GM12878 (cell line): ENCODE results near the gene BLNK. TPM values are rescaled to one million over a fixed set of nuclear protein-coding genes. Genes with fewer than 3 reads are reported as not detected.

Experiments
- BMI1 ChIP-seq: fragments of 450-650 bp; IDR thresholded peaks from 2 replicates; pipeline ENCODE4 v1.6.1; 2016; ENCODE audit warnings: mild to moderate bottlenecking, moderate library complexity, borderline replicate concordance
- CEBPZ ChIP-seq: fragments of 150-350 bp; IDR thresholded peaks from 2 replicates; pipeline ENCODE4 v1.6.1; 2016; ENCODE audit warnings: low read depth, low read length
- CHD4 ChIP-seq: fragments of 200-600 bp; sonication (generic); IDR thresholded peaks from 2 replicates; pipeline ENCODE4 v1.6.1; 2016; ENCODE audit warnings: mild to moderate bottlenecking
- CUX1 ChIP-seq: IDR thresholded peaks from 2 replicates; pipeline ENCODE4 v1.6.1; 2012; ENCODE audit warnings: improper control_type of control experiment, low read depth, low read length; ENCODE audit not compliant: insufficient replicate concordance
- MYB ChIP-seq: fragments of 150-350 bp; IDR thresholded peaks from 2 replicates; pipeline ENCODE4 v1.6.1; 2014; ENCODE audit warnings: mild to moderate bottlenecking, low read depth, low read length, borderline replicate concordance
- NKRF ChIP-seq: fragments of 450-650 bp; conservative IDR thresholded peaks from 2 replicates; pipeline ENCODE4 v1.6.1; 2017; ENCODE audit warnings: mild to moderate bottlenecking, moderate library complexity
- PKNOX1 ChIP-seq: fragments of 450-650 bp; IDR thresholded peaks from 2 replicates; pipeline ENCODE4 v1.6.1; 2016; ENCODE audit warnings: mild to moderate bottlenecking
- PML ChIP-seq: IDR thresholded peaks from 2 replicates; pipeline ENCODE4 v1.6.1; 2012; ENCODE audit warnings: low read length, inconsistent platforms
- POLR2AphosphoS5 ChIP-seq: IDR thresholded peaks from 2 replicates; pipeline ENCODE4 v1.6.1; 2011; ENCODE audit warnings: mild to moderate bottlenecking, low read length, inconsistent platforms
- RAD21 ChIP-seq: IDR thresholded peaks from 2 replicates; pipeline ENCODE4 v1.6.1; 2011; ENCODE audit warnings: mild to moderate bottlenecking, low read depth, low read length, moderate library complexity; ENCODE audit not compliant: insufficient read depth
- SIN3A ChIP-seq: IDR thresholded peaks from 2 replicates; pipeline ENCODE4 v1.6.1; 2012; ENCODE audit warnings: low read depth, low read length, improper control_type of control experiment
- SIX5 ChIP-seq: IDR thresholded peaks from 2 replicates; pipeline ENCODE4 v1.6.1; 2011; ENCODE audit warnings: mild to moderate bottlenecking, low read depth, low read length, moderate library complexity; ENCODE audit not compliant: severe bottlenecking
- SMARCA5 ChIP-seq: fragments of 450-650 bp; IDR thresholded peaks from 2 replicates; pipeline ENCODE4 v1.6.1; 2017; ENCODE audit warnings: mild to moderate bottlenecking
- ZBTB33 ChIP-seq: fragments of 450-650 bp; IDR thresholded peaks from 2 replicates; pipeline ENCODE4 v1.6.1; 2017; ENCODE audit warnings: mild to moderate bottlenecking
- ZNF207 ChIP-seq: fragments of 450-650 bp; IDR thresholded peaks from 2 replicates; pipeline ENCODE4 v1.6.1; 2014; ENCODE audit warnings: antibody characterized with exemption, mild to moderate bottlenecking, borderline replicate concordance
- ZNF217 ChIP-seq: fragments of 450-650 bp; IDR thresholded peaks from 2 replicates; pipeline ENCODE4 v1.6.1; 2017; ENCODE audit warnings: antibody characterized with exemption, mild to moderate bottlenecking
- ZNF274 ChIP-seq: IDR thresholded peaks from one replicate; pipeline ENCODE4 v1.8.0; 2011; ENCODE audit not compliant: insufficient read length, insufficient read depth
- polyA plus RNA-seq, 11 experiments: library from polyadenylated mRNA; depleted of rRNA in 4 of 11; unstranded in 6 of 11; stranded (reverse) in 5 of 11; fragments of >200 nt; fragmentation: Nextera tagmentation in 4 of 11; fragmentation: Illumina TruSeq in 1 of 11; extraction: Ambion mirVana in 4 of 11; extraction: Trizol in 1 of 11; gene quantifications; 1 replicate in 1 of 11; 2 replicates in 10 of 11; pipeline versions ENCODE4 v1.2.1 to v1.2.3, GENCODE V29; 2011 to 2016; ENCODE audit warnings: inconsistent platforms in 2 of 11, missing spikeins in 2 of 11, low read depth in 1 of 11
- total RNA-seq, 4 experiments: library from RNA; depleted of rRNA in 3 of 4; stranded (reverse); fragments of >200 nt in 3 of 4; fragmentation: Illumina TruSeq in 1 of 4; extraction: Trizol in 1 of 4; gene quantifications; 2 replicates each; pipeline versions ENCODE4 v1.2.1 to v1.2.3, GENCODE V29; 2013 to 2021

Gene BLNK
- total and polyA plus RNA-seq, 10 of the 15 experiments (the other 5 are each of a cell fraction or from before 2014, with no cell fraction given) = 79.5 to 201 (median 139) TPM

- no peak for TF ChIP-seq CUX1
- no peak for TF ChIP-seq ZNF274
- TF ChIP-seq NKRF = peak; percentile 39; the same call in 1 of the 2 replicates
- 0 out of 2 replicates have a peak, but pooled peaks have one; percentile 29 for TF ChIP-seq PML
- no peak for TF ChIP-seq SIN3A
- TF ChIP-seq PKNOX1 = no peak
- TF ChIP-seq CEBPZ = no peak
- no peak for TF ChIP-seq CHD4
- no peak for TF ChIP-seq POLR2AphosphoS5
- TF ChIP-seq SMARCA5 = peak; percentile 88
- 0 out of 2 replicates have a peak, but pooled peaks have one; percentile 23 for TF ChIP-seq ZNF207
- TF ChIP-seq MYB = no peak
- no peak for TF ChIP-seq SIX5
- TF ChIP-seq RAD21 = peak; percentile 89
- TF ChIP-seq BMI1 = no peak
- peak; percentile 98 for TF ChIP-seq ZNF217
- no peak for TF ChIP-seq ZBTB33
Measured at GRCh38 chr10:96229568-96230030, 41.8 kb downstream of the BLNK start (continued).
